Measurements from ENCODE around the gene DPP6. TPM values are rescaled to one million over a fixed set of nuclear protein-coding genes. Genes with fewer than 3 reads are reported as not detected.

Gene DPP6
- total RNA-seq, 4 donors from 2014 or later: 1.8 to 33.7 (median 6.4) TPM

DNA sequence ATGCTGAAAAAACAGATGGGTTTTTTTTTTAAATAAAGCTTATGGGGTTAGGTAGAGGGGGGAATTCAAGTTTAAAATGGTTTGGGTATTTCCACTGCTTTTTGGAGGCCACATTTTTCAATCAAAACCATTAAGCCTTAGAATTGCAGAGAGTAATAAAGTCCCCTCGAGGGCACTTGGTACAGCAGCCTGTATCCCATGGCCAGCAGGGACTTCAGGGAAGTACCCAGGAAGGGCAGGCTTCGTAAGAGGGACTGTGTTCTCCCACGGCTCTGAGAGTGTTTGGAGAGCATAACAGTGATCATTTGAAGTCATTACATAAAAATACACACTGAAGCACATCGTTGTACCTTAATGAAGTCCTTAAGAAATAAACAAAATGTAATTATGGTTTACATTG is 432.7 kb downstream of the DPP6 start:
- intact Hi-C loops (cut with DNase I; ENCODE audit: low total_unique reads) (no loop called here), in situ Hi-C loops (cut with MboI; ENCODE audit: low pct_ligation_motif_present in 1 of 4, low pct_unique_long_range_greater_than_20kb in 1 of 4, low sequenced_read_pairs in 3 of 4) (no loop called here)
- 50 to 51% methylated on average over 2 to 4 of the region's 4 CpGs for WGBS, 2 donors (ENCODE audit: low coverage in 1 of 2)

DNA sequence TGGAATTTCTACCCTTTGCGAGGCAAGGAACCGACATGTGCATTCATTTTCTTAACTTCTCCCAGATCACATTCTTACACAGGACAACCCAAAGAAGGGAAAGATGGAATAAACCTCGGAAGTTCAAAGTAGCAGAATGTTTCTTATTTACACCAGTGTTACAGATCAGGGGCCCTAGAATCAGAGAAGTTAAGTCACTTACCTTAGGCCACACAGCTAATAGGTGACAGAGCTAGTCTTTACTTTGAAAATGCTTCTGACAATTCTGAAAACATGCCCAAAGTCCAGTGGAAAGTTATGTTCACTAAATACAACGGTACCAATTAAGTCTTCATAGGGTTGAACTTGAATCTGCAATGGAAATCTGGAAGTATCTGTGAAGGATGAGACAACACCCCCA is 437.7 kb downstream of the DPP6 start:
- intact Hi-C loops (cut with DNase I; ENCODE audit: low total_unique reads) (no loop called here), in situ Hi-C loops (cut with MboI; ENCODE audit: low pct_ligation_motif_present in 1 of 4, low pct_unique_long_range_greater_than_20kb in 1 of 4, low sequenced_read_pairs in 3 of 4) (no loop called here)
- Histone ChIP-seq H3K27me3 (no peaks in the 10 kb centered on the region), H3K9me3 (no peaks in the 10 kb centered on the region), H3K27ac (no peak overlapping the region), H3K36me3 (no peaks in the 10 kb centered on the region), H3K4me1 (no peaks in the 10 kb centered on the region), H3K4me3 (no peak overlapping the region)
- DNase-seq: no peak
- 80 to 94% methylated on average over 4 of the region's 4 CpGs for WGBS, 2 donors (ENCODE audit: low coverage in 1 of 2)
- no peak for TF ChIP-seq EP300 (IDR thresholded peaks at IDR 0.05; ENCODE audit: low read depth)
- TF ChIP-seq, protein P1, sequence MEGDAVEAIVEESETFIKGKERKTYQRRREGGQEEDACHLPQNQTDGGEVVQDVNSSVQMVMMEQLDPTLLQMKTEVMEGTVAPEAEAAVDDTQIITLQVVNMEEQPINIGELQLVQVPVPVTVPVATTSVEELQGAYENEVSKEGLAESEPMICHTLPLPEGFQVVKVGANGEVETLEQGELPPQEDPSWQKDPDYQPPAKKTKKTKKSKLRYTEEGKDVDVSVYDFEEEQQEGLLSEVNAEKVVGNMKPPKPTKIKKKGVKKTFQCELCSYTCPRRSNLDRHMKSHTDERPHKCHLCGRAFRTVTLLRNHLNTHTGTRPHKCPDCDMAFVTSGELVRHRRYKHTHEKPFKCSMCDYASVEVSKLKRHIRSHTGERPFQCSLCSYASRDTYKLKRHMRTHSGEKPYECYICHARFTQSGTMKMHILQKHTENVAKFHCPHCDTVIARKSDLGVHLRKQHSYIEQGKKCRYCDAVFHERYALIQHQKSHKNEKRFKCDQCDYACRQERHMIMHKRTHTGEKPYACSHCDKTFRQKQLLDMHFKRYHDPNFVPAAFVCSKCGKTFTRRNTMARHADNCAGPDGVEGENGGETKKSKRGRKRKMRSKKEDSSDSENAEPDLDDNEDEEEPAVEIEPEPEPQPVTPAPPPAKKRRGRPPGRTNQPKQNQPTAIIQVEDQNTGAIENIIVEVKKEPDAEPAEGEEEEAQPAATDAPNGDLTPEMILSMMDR (IDR thresholded peaks at IDR 0.05): no peak
- no peak for TF ChIP-seq POLR2A (IDR thresholded peaks at IDR 0.05)
- TF ChIP-seq POLR2AphosphoS5 (IDR thresholded peaks at IDR 0.05): no peak

More for the DNA sequence above, 432.7 kb downstream of the DPP6 start:
- no peak for DNase-seq
- H3K27me3 ChIP-seq: no peaks in the 10 kb centered on the region
- no peak overlapping the region for H3K4me3 ChIP-seq
- no peaks in the 10 kb centered on the region for H3K4me1 ChIP-seq
- H3K36me3 ChIP-seq: no peaks in the 10 kb centered on the region
- TF ChIP-seq POLR2A (IDR thresholded peaks at IDR 0.05) (no peak), POLR2AphosphoS5 (IDR thresholded peaks at IDR 0.05) (no peak), EP300 (IDR thresholded peaks at IDR 0.05; ENCODE audit: low read depth) (no peak)
- TF ChIP-seq, protein P1 (IDR thresholded peaks at IDR 0.05): no peak
- H3K27ac ChIP-seq: no peak overlapping the region
- H3K9me3 ChIP-seq: no peaks in the 10 kb centered on the region

DNA sequence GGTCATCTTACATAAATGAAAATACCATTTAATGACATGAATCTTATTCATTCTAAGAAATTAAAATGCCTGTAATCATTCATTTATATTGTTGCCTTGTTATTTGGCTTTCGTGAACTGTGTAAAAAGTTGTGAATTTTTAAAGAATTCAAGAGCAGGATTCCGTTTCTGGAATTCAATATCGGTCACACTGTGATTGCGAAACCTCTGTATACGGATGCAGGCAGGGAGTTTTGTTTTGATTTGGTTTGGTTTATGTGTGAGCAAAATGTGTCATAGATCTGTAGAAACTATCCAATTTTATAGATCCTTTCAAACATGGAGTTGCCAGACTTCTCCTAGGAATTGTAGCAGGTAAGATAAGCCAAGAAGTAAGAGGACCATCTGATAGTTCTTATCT is 441.4 kb downstream of the DPP6 start:
- Histone ChIP-seq H3K9me3 (no peaks in the 10 kb centered on the region), H3K4me3 (no peak overlapping the region), H3K4me1 (no peaks in the 10 kb centered on the region), H3K36me3 (no peaks in the 10 kb centered on the region), H3K27ac (no peak overlapping the region), H3K27me3 (no peaks in the 10 kb centered on the region)
- intact Hi-C loops (cut with DNase I; ENCODE audit: low total_unique reads) (no loop called here), in situ Hi-C loops (cut with MboI; ENCODE audit: low pct_ligation_motif_present in 1 of 4, low pct_unique_long_range_greater_than_20kb in 1 of 4, low sequenced_read_pairs in 3 of 4) (no loop called here)
- WGBS, 2 donors (ENCODE audit: low coverage in 1 of 2): 75 to 89% methylated on average over 5 of the region's 5 CpGs
- DNase-seq: no peak
- TF ChIP-seq POLR2AphosphoS5 (IDR thresholded peaks at IDR 0.05) (no peak), EP300 (IDR thresholded peaks at IDR 0.05; ENCODE audit: low read depth) (no peak), POLR2A (IDR thresholded peaks at IDR 0.05) (no peak)
- TF ChIP-seq, protein P1 (IDR thresholded peaks at IDR 0.05): no peak

DNA sequence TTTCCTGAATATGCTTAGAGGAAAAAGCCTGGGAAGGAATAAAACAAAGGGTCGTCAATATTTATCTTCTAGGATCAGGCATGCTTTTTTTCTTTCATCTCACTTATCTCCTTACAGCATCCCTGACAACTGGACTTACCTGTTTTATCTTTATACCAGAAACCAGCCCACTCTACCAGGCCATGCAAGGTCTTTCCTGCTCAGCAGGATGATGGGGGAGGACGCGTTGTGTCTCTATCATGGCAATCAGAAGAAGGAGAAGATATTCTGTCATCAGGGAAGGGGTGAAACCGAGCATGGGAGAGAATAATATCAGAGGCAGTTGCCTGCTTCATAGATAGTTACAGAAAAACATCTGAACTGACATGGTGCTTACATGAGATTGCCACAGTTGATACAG is 445.6 kb downstream of the DPP6 start:
- in situ Hi-C loops (cut with MboI; ENCODE audit: low pct_ligation_motif_present in 1 of 4, low pct_unique_long_range_greater_than_20kb in 1 of 4, low sequenced_read_pairs in 3 of 4): no loop called here
- no peaks in the 10 kb centered on the region for H3K27me3 ChIP-seq
- no peaks in the 10 kb centered on the region for H3K36me3 ChIP-seq
- H3K27ac ChIP-seq: no peak overlapping the region
- no peaks in the 10 kb centered on the region for H3K4me1 ChIP-seq
- intact Hi-C loops (cut with DNase I; ENCODE audit: low total_unique reads): loop anchor here (5.0 kb wide), 1 partner anchor 1735 kb away; no protein-coding TSS in a partner anchor
- no peak for TF ChIP-seq POLR2AphosphoS5 (IDR thresholded peaks at IDR 0.05)
- no peak for TF ChIP-seq POLR2A (IDR thresholded peaks at IDR 0.05)
- TF ChIP-seq EP300 (IDR thresholded peaks at IDR 0.05; ENCODE audit: low read depth): no peak
- TF ChIP-seq, protein P1 (IDR thresholded peaks at IDR 0.05): no peak
- WGBS, 2 donors (ENCODE audit: low coverage in 1 of 2): 65 to 67% methylated on average over 4 of the region's 4 CpGs
- H3K9me3 ChIP-seq: no peaks in the 10 kb centered on the region
- no peak overlapping the region for H3K4me3 ChIP-seq
- no peak for DNase-seq

Data from transverse colon (tissue), 4 donors.